Brain pericyte (primary cell): Measurements from ENCODE around the gene POLR1G.

ENCODE experiments used
- DNase-seq: peaks from one replicate; pipeline ENCODE4 v3.0.0-alpha.2; 2012; ENCODE audit warnings: low read depth, low spot score

Gene POLR1G

GRCh38 chr19:45444318-45445041 is 38.0 kb downstream of the POLR1G start:
- DNase-seq: no peak

GRCh38 chr19:45445139-45445538 is 38.7 kb downstream of the POLR1G start:
- DNase-seq: no peak

- no peak for DNase-seq
Measured at GRCh38 chr19:45446295-45446694, 39.9 kb downstream of the POLR1G start.

- no peak for DNase-seq
Measured at GRCh38 chr19:45446944-45447343, 40.5 kb downstream of the POLR1G start.

GRCh38 chr19:45448425-45448756 is 41.9 kb downstream of the POLR1G start:
- no peak for DNase-seq

- no peak for DNase-seq
Measured at GRCh38 chr19:45448887-45449299, 42.4 kb downstream of the POLR1G start.

GRCh38 chr19:45450012-45450333 is 43.5 kb downstream of the POLR1G start:
- DNase-seq: no peak

GRCh38 chr19:45451131-45451849 is 44.8 kb downstream of the POLR1G start:
- DNase-seq: no peak

GRCh38 chr19:45451850-45452387 is 45.5 kb downstream of the POLR1G start:
- no peak for DNase-seq

GRCh38 chr19:45455707-45456499 is 49.5 kb downstream of the POLR1G start:
- peak; percentile 91 for DNase-seq

- DNase-seq: no peak
Measured at GRCh38 chr19:45456500-45456815, 50.0 kb downstream of the POLR1G start.

- no peak for DNase-seq
Measured at GRCh38 chr19:45457776-45458175, 51.3 kb downstream of the POLR1G start.
